HG03378 (cell line): ENCODE measurements around the gene PCDHGC3.

Experiments
- ATAC-seq: cut with Tn5 transposase; IDR thresholded peaks from one replicate; pipeline ENCODE4 v1.9.1; 2021; ENCODE audit warnings: mild to moderate bottlenecking, moderate library complexity; ENCODE audit not compliant: unreplicated experiment

The PCDHGC3 gene

GRCh38 chr5:141506381-141507155 lies 30.8 kb downstream of the PCDHGC3 start:
- ATAC-seq: no peak

DNA sequence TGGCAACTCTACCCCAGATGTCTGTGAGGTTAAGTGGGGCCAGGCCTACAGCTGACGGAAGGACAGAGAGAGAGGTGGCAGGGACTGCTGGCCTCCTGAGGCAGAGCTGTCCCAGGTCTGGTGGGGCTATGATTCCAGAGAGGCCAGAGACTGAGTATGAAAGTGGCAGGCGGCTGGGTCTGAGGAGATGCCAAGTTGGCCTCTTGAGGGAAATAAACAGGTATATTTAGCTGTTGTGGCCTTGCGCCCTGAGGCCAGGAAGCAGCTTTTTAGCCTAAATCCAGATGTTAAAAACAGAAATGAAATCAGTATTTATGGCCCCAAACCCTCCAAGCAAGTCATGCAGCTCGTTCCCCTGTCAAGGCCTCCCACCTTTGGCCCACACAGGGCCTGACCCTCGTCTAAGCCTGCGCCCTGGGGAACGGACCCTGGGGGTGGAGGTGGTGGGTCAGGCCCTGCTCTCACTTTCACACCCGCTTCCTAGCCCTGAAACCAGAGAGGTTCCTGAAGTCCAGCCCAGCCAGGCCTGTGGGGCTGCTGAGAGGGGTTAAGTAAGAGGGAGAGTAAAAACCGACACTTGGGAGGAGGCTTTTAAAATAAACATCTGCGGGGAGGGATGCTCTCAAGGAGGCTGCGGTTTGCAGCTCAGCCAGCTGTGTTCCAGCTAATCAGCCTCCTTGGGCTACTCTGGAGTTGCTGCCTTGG lies 31.8 kb downstream of the PCDHGC3 start:
- ATAC-seq: peak; percentile 33

DNA sequence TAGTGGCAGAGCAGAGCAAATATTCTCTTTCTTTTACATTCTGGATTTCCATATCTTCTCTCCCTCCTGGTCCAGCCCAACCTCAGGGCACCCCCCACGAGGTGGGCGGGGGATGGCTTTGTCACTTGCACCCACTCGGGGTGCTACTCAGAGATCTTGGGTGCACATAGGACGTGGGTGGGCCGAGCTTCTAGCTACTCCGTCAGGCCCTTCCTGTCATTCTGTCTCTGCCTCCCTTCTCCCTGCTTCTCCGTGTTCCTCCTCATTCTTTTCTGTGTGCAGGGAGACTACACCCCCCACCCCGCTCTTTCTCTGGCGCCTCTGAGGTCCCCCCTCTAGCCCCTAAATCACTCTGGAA lies 32.7 kb downstream of the PCDHGC3 start:
- ATAC-seq: no peak

DNA sequence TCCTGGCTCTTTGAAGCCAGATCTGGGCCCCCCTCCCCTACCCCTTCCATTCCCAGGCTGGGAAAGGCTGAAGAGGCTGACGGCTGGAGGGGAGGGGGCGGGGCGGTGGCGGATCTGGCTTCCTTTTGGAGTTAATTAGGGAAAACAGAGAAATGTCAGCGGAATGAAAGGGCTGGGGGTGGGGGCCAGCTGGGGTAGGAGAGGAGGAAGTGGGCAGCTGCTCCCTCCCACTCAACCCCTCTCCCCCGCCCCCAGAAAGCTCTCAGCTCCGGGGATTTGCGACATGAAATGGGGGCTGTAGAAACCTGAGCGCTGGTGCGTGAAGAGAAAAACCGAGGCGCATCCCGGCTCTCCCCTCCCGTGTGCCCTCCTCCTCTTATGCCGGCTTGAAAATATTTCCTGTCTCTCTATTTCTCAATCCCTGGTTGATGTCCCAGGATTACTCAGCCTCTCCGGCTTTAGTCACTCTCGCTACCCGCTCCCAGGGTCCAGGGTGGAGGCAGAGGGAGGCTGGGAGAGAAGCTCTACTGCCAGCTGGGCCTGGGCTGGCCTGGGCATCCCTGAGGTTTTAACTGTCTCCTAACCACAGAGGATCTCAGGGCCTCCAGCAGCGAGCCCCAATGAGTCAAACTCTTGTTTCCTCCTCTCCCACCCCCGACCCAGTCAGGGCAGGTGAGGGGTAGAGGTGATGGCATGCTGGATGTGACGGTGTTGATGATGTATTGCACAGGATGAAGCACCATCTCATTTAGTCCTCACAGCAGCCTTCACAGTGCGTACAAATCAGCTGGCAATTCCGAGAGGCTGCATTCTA lies 33.2 kb downstream of the PCDHGC3 start:
- ATAC-seq: no peak

DNA sequence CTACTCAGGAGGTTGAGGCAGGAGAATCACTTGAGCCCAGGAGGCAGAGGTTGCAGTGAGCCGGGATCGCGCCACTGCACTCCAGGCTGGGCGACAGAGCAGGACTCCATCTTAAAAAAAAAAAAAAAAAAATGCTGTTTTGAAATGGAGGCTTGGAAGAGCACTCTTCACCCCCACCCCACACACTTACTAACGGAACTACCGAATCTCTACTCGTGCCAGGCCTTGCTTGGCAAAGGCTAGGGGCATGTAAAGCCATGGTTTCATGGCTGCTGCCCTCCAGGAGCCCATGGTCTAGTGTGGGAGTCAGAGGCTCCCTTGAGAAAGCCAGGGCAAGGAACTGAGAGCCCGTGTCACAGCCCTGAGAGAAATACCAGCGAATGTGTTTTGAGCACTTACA lies 34.4 kb downstream of the PCDHGC3 start:
- no peak for ATAC-seq

- ATAC-seq: peak; percentile 37
Measured at GRCh38 chr5:141510850-141511601, 35.3 kb downstream of the PCDHGC3 start.

DNA sequence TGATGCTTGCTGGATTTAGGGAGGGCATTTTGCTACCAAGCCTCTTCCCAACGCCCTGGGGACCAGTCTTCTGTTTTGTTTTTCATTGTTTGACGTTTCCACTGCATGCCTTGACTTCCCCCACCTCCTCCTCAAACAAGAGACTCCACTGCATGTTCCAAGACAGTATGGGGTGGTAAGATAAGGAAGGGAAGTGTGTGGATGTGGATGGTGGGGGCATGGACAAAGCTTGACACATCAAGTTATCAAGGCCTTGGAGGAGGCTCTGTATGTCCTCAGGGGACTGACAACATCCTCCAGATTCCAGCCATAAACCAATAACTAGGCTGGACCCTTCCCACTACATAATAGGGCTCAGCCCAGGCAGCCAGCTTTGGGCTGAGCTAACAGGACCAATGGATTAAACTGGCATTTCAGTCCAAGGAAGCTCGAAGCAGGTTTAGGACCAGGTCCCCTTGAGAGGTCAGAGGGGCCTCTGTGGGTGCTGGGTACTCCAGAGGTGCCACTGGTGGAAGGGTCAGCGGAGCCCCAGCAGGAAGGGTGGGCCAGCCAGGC lies 36.1 kb downstream of the PCDHGC3 start:
- ATAC-seq: no peak

- ATAC-seq: no peak
Measured at GRCh38 chr5:141512390-141512910, 36.7 kb downstream of the PCDHGC3 start.

DNA sequence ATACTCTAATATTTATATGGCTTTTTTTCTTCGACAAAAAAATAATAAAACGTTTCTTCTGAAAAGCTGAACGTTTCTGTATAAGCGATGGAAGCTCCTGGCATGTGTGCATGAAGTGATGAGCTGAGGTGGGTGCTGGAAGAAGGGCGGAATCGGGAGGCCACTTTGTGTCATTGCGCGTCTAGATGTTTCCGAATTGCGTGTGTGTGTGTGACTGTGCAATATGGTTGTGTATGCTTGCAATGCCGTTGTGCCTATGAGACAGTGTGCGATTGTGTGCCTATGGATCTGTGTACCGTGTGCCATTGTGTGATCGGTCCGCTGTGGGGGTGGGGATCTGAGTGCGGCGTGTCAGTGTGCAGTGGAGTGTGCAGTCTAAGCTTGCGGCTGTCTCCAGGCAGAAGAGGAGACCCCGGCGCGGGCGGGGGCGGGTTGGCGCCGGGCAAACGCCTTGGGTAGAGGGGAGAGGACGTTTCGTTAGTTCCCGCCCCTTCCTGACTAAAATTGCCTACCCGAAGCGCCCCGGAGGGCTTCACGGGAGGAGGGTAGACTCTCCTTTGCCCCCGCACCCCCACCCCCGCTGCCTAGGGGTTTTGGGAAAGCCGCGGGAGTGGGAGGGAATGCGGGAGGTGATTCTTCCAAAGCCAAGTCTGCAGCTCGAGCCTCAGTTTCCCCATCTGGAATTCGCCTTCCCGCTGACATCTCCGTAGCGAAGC lies 37.3 kb downstream of the PCDHGC3 start:
- ATAC-seq: no peak

DNA sequence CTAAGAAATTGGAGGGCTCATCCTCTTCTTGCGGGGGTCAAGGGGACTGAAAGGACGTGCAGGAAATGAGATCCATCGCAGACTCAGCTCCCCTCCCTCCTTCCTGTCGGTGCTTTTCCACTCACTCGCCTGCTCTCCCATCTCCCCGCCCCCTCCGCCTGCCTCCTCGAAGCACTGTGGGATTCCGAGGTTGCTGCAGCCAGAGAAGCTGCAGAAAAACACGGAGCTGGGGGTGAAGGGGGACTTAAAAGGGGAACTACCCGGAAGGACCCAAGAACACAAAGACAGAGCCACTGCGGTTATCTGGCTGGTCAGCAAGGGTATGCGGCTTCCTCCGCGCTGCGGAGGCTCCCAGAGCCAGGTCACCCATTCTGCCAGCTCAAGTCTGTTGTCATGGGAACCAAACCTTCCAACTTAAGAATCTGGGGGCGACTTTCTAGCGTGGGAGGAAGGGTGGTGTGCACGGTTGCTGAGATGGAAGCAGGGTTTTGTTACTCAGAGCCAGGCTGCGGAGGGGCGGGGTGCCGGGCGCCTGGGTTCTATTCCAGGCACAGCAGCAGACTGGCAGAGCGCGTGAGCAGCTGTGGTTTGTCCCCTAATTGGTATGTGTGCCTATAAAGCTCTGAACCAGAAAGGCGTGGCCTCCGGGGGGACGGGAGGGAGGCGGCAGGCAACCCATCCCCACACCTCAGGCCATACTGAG lies 38.0 kb downstream of the PCDHGC3 start:
- ATAC-seq: peak; percentile 34

DNA sequence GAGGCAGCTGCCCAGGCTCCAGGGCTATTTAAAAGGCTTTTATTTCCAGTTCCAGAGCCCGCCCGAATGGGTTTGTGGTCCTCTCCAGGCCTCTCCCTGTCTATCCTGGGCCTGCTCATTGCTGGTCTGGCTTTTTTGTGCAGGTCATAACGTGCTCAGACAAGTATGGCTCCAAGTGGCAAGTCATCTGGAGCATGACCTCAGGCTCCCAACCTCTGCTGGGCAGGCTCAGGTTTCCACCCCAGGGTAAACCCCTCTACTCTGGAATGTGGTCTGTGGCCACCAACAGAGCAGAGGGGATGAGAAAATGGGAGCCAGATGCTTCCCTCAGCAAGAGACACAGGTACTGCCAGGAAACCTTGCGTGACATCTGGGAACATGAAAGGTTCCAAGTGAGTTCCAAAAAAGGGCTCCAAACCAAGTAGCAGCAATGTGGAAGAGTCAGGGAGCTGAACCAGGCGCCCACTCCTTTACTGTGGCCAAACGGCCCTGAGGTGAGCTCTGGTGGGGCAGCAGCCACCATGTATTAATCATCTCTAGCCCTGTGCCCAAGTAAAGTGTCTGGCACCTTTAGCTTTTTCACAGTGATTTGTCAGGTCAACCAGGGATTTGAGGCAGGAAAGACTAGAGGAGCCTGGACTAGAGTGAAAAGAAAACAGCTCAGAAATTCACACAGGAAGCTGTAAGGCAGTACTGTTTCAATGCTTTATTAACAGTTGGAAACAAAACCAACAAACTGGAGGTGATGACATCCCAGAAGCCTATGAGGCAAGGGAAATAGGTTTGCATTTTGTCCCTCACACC lies 38.8 kb downstream of the PCDHGC3 start:
- ATAC-seq: peak; percentile 19

- ATAC-seq: no peak
Measured at GRCh38 chr5:141515141-141515540, 39.4 kb downstream of the PCDHGC3 start.

GRCh38 chr5:141515946-141516671 lies 40.3 kb downstream of the PCDHGC3 start:
- ATAC-seq: no peak

DNA sequence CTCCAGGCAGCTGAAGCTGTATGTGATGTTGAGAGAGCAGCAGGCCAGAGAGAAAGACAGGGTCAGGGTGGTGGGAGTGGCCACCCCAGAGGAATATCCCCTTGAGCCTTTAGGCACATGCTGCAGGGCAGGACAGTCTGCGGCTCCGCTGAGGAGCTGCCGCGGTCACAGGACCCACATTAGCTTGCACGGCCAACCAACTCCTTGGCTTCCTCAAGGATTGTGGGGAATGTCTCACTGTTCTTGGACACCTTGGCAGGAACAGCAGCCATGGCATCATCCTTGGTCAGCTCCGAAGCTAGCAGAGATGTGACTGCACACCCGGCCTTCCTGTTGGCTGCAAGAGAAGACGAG lies 40.9 kb downstream of the PCDHGC3 start:
- no peak for ATAC-seq

GRCh38 chr5:141517312-141517711 lies 41.5 kb downstream of the PCDHGC3 start:
- no peak for ATAC-seq

GRCh38 chr5:141517880-141518617 lies 42.3 kb downstream of the PCDHGC3 start:
- no peak for ATAC-seq

DNA sequence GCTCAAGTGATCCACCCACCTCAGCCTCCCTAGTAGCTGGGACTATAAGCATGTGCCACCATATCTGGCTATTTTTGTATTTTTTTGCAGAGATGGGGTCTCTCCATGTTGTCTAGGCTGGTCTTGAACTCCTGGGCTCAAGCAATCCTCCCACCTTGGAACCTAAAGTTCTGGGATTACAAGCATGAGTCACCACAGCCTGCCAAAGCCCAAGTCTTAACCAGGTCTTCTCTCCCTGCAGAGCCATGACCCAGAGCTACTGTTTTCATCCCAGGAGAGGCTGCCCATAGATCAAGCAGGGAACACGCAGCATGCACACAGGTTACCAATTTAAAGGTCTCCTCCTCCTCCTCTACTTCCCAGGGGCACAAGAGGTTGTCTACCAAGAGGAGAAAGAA lies 42.9 kb downstream of the PCDHGC3 start:
- no peak for ATAC-seq
